HL-60 (cell line): ENCODE measurements around the gene GABRQ.

Experiments used
- DNase-seq, 2 experiments: peaks; one replicate each; pipeline ENCODE4 v3.0.0-alpha.2; 2010 to 2020; ENCODE audit warnings: low read depth in 1 of 2, low spot score in 1 of 2
- H3K27ac ChIP-seq: fragments of 250-450 bp; sonication (Bioruptor Pico); replicated peaks from 2 replicates; pipeline ENCODE4 v1.5.1; 2020; ENCODE audit warnings: mild to moderate bottlenecking, moderate library complexity
- H3K27me3 ChIP-seq: fragments of 250-450 bp; sonication (Bioruptor Pico); 2 replicates; pipeline ENCODE4 v1.5.1; 2021; ENCODE audit warnings: mild to moderate bottlenecking, moderate library complexity; ENCODE audit not compliant: insufficient read depth, poor library complexity, severe bottlenecking
- H3K4me3 ChIP-seq: replicated peaks from 2 replicates; pipeline ENCODE4 v1.5.1; 2011; ENCODE audit warnings: mild to moderate bottlenecking, control low read depth, low read length; ENCODE audit not compliant: insufficient read depth
- GABPA ChIP-seq: IDR thresholded peaks from 2 replicates; pipeline ENCODE4 v1.6.1; 2012; ENCODE audit warnings: low read depth
- POLR2AphosphoS5 ChIP-seq: IDR thresholded peaks from 2 replicates; pipeline ENCODE4 v1.6.1; 2012; ENCODE audit warnings: low read depth
- REST ChIP-seq: IDR thresholded peaks from 2 replicates; pipeline ENCODE4 v1.6.1; 2012; ENCODE audit warnings: low read depth; ENCODE audit not compliant: insufficient replicate concordance
- SPI1 ChIP-seq: IDR thresholded peaks from 2 replicates; pipeline ENCODE4 v1.6.1; 2012; ENCODE audit warnings: low read depth, mild to moderate bottlenecking, borderline replicate concordance
- TF ChIP-seq, protein P1 (sequence below): IDR thresholded peaks from one replicate; pipeline ENCODE4 v1.5.1; 2011; ENCODE audit warnings: low read length, control low read depth, inconsistent platforms; ENCODE audit not compliant: insufficient read depth

Gene GABRQ

GRCh38 chrX:152652060-152652459 is 14.4 kb downstream of the GABRQ start:
- DNase-seq, result no peak
- Histone ChIP-seq H3K27ac (no peak overlapping the region), H3K27me3 (no peaks in the 10 kb centered on the region), H3K4me3 (no peak overlapping the region)
- TF ChIP-seq POLR2AphosphoS5 (no peak), SPI1 (no peak)

DNA sequence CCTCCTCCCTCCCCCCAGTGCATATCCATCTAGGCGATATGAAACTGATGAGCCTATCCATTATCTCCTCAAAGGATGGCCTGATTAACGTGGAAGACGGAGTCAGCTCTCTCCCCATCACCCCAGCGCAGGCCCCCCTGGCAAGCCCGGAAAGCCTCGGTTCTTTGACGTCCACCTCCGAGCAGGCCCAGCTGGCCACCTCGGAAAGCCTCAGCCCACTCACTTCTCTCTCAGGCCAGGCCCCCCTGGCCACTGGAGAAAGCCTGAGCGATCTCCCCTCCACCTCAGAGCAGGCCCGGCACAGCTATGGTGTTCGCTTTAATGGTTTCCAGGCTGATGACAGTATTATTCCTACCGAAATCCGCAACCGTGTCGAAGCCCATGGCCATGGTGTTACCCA is 14.8 kb downstream of the GABRQ start:
- no peak for TF ChIP-seq SPI1
- TF ChIP-seq GABPA, result no peak
- no peak for TF ChIP-seq POLR2AphosphoS5
- no peak for TF ChIP-seq REST
- TF ChIP-seq, protein P1, sequence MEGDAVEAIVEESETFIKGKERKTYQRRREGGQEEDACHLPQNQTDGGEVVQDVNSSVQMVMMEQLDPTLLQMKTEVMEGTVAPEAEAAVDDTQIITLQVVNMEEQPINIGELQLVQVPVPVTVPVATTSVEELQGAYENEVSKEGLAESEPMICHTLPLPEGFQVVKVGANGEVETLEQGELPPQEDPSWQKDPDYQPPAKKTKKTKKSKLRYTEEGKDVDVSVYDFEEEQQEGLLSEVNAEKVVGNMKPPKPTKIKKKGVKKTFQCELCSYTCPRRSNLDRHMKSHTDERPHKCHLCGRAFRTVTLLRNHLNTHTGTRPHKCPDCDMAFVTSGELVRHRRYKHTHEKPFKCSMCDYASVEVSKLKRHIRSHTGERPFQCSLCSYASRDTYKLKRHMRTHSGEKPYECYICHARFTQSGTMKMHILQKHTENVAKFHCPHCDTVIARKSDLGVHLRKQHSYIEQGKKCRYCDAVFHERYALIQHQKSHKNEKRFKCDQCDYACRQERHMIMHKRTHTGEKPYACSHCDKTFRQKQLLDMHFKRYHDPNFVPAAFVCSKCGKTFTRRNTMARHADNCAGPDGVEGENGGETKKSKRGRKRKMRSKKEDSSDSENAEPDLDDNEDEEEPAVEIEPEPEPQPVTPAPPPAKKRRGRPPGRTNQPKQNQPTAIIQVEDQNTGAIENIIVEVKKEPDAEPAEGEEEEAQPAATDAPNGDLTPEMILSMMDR, result no peak
- no peak for DNase-seq
- H3K27me3 ChIP-seq, result no peaks in the 10 kb centered on the region
- H3K4me3 ChIP-seq, result no peak overlapping the region
- H3K27ac ChIP-seq, result no peak overlapping the region

- H3K27ac ChIP-seq, result no peak overlapping the region
- no peak overlapping the region for H3K4me3 ChIP-seq
- TF ChIP-seq SPI1 (no peak), GABPA (no peak), POLR2AphosphoS5 (no peak), REST (no peak)
- TF ChIP-seq, protein P1, result no peak
- H3K27me3 ChIP-seq, result no peaks in the 10 kb centered on the region
- no peak for DNase-seq
These were observed 18.4 kb downstream of the GABRQ start for GRCh38 chrX:152656087-152656486.

- Histone ChIP-seq H3K27ac (no peak overlapping the region), H3K4me3 (no peak overlapping the region), H3K27me3 (no peaks in the 10 kb centered on the region)
- no peak for DNase-seq
- TF ChIP-seq POLR2AphosphoS5 (no peak), GABPA (no peak), REST (no peak), SPI1 (no peak)
- TF ChIP-seq, protein P1, result no peak
These were observed 19.2 kb downstream of the GABRQ start for GRCh38 chrX:152656890-152657289.
